H54 (cell line): ENCODE measurements around the gene MT1A.

Experiments
- DNase-seq: peaks from one replicate; pipeline ENCODE4 v3.0.0; 2011; ENCODE audit warnings: low spot score, mixed read lengths; ENCODE audit not compliant: insufficient read length
- FAIRE-seq: peaks from 3 replicates; lab custom pipeline; 2011; peaks lifted over from hg19 to GRCh38; lab: Jason Lieb, UNC
- POLR2A ChIP-seq: IDR thresholded peaks from 2 replicates; pipeline ENCODE4 v1.6.1; 2011; ENCODE audit warnings: low read depth, mild to moderate bottlenecking, low read length

MT1A gene

DNA sequence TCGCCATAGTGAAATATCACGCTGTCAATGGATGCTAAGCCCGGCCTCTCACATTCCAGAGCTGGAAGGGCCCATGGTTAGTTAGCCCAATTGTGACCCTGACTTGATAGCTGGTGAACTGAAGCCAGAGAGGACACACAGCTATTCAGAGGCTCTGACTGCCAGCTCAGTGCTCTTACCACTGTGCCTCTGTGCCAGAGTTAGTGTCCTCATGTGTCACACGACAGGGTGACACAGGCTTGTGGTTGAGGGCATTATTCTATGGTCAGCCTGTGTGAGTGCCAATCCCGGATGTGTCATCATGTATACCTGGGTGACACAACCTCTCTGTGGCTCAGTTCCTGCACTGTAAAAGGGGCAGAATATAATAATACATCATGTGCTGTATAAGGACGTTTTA lies 41.4 kb downstream of the MT1A start:
- FAIRE-seq (no peak), DNase-seq (no peak)
- TF ChIP-seq POLR2A, result no peak

DNA sequence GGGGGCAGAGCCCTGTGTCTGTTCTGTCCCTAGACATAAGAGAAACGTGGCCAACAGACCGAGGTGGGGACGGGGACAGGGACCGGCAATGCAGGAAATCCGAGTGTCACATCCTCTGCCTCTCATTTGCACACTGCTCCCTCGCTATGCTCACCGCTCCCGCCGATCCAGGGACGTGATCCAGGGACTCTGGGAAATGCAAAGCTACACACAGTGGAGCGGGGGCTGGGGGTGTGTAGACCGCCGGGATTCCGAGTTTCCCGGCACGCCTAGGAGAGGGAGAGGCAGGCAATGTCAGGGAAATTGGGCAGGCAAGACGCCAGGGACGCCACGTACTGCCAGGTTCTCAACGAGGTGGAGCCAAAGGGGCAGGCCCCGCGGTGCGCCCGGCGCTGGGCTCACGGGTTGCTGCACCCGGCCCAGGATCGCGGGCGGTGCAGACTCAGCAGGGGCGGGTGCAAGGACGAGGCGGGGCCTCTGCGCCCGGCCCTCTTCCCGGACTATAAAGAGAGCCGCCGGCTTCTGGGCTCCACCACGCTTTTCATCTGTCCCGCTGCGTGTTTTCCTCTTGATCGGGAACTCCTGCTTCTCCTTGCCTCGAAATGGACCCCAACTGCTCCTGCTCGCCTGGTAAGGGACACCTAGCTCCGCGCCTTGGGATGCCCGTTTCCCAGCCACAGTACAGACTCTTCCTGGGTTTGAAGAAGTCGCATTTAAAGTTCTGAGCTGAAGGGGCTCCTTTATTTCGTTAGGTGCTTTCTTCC lies 43.7 kb downstream of the MT1A start, which contains the start of gene MT1X:
MT1X (plus strand) TSS at position 532 of the 764 bp plus-strand sequence; CDS start at position 603, 71 bp downstream.
- peak; percentile 90 for TF ChIP-seq POLR2A
- FAIRE-seq (no peak), DNase-seq (peak; percentile 89)

DNA sequence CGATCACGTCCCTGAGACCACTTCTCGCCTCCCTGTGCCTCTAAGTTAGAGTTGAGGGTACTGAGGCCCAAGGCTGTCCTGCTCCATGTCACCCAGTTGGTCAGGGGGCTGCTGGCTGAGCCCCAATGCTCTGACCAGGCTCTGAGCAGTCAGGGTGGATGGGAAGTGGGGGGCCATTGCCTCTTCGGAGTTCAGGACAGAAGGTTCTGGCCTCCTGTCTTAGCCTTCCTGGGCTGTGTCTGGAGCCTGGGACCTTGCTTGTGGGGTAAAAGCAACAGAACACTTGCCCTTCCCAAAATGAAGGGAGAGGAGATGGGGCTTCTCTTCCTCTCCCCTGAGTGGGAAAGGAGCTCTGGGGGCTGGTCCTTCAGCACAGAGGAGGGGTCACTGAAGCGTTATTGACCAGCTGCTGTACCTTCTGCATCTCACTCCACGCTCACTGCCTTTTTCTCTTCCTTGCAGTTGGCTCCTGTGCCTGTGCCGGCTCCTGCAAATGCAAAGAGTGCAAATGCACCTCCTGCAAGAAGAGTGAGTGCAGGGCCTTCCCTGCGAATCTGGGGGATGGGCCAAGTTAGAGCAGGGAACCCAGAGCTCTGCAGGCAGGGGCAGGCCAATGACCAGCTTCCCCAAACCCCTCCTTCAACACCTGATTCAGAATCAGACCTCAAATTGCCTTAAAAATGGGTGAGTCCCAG lies 44.4 kb downstream of the MT1A start:
- no peak for TF ChIP-seq POLR2A
- FAIRE-seq, result no peak
- no peak for DNase-seq

DNA sequence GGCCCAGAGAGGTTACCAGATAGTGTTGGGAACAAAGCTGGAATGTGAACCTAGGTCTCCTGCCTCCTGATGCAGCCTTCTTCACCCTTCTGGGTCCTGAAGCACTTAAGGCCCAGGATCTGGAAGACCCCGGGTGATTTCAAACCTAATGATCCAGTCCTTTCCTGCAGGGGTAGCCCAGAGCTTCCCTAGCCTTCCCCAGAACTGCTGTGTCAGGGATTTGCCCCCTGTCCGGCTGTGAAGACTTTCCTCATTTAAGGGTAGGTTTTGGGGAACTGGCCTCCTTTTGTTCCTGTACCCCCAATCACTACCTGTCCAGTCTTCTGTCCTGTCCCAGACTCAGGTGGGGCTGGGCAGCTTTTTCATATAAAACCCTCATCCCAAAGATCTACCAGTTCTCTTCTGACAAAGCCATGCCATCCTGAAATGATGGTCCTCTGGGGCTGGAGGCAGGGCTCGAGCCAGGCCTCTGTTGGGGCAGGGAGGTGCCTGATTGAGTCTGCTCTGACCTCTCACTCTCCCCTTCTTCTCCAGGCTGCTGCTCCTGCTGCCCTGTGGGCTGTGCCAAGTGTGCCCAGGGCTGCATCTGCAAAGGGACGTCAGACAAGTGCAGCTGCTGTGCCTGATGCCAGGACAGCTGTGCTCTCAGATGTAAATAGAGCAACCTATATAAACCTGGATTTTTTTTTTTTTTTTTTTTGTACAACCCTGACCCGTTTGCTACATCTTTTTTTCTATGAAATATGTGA lies 45.1 kb downstream of the MT1A start:
- TF ChIP-seq POLR2A, result no peak
- no peak for DNase-seq
- FAIRE-seq, result no peak

DNA sequence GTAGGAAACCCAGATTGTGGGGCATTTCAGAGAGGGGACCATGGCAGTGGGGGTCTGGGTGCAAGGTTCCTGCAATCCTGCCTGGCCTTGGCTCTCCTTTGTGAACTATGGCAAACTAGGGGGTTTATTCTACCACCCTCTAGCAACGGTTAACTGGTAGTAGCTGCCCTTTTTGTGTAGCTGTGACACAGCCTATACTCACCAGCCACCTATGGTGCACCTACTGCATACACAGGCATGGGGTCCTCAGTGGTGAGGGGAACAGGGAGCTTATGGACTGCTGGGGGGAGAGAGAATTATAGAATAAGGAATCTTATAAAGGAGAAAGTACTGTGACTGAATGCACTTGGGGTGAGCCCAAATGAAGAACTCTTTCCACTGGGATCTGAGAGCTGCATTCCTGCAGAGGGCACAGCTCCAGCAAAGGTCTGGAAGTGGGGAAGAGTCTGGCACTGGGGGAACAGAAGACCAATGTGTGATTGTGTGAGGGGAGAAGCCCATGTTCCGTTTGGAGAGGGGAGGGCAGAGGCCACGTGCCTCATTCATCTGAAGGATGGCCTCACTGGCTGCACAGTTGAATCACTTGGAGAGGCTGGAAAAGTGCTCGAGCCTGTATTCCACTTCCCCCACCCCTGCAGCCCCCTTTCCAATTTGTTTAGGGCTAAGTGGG lies 45.9 kb downstream of the MT1A start:
- FAIRE-seq (no peak), DNase-seq (no peak)
- peak; percentile 21; the same call in 1 of the 2 replicates for TF ChIP-seq POLR2A

DNA sequence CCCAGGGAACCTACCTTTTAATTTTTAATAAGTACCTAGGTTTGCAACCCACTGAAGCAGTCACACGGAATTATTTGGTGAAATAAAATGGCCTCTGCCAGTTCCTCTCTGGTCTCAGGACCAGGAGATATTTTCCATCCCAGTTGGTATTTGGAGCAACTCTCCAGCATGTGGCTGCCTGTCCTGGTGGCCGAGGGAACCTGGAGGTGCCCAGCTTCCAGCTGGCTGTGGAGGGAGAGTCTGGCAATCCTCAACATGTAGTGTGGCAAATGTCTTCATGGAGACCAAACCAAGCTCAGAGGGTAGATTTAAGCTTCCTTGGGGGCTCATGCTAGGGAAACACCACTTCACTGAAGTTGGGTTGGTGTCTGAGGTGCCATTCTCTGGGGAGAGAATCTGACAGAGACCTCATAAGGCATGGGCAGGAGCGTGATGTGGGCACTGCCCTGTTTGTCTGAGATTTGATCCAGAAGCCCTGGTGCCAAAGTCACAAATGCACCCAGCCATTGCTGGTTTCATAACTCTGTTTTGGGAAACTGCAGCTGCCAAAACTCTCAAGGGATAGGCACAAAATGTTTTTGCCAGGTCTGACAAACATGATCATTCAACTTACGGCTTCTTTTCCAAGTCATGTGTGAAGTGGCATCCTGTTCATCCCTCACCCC lies 46.6 kb downstream of the MT1A start:
- FAIRE-seq (no peak), DNase-seq (no peak)
- TF ChIP-seq POLR2A, result no peak

DNA sequence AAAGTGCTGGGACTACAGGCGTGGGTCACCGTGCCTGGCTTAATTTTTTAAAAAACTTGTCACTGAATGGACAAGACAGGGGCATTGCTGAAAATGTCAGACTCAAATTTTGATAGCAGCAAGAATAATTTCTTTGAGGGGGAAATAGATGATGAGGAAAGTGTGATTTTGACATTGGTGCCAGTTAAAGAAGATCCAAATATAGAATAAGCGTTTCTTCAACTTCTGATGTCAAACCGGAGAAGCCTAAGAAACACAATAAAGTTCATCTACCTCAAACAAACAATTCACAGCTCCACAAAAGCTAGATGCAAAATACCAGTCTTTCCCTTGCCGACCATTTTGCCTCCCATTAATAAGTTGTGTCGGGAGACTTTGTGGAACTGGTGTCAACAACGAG lies 48.3 kb downstream of the MT1A start:
- FAIRE-seq (no peak), DNase-seq (no peak)
- TF ChIP-seq POLR2A, result no peak

DNA sequence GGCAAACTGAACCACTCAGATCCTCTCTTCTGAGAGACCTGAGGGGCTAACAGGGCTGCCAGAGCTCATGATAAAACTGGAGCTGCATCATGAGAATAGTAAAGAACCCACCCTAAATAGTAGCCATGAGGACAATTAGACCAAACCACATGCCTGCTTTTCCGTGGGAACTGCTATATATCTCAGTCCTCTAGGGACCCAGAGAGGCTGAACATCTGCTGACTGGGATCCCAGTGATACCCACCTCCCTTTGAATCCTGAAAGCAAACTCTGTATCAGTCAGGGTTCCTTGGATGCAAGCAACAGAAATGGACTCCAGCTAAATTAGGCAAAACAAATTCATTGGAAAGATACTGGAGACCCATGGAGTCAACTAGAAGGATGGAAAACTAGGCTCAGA lies 50.3 kb downstream of the MT1A start:
- TF ChIP-seq POLR2A, result no peak
- DNase-seq, result no peak
- FAIRE-seq, result no peak

DNA sequence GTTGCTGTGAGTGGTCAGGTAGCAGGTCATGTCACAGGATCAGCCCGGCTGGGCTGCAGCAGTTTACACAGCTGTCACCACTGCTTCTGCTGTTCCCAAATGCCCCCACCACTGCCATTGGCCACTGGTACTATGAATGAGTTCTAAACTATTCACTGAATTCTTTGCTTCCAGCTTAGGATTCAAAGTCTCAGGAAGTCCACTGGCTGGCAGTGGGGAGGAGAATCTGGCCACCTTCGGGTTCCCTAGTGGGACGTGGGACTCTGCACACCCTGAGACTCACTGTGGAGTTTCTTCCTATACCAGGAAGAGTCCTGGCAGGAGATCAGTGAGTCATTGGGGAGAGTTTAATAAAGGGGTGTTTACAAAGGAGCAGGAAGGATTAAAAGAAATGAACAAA lies 50.7 kb downstream of the MT1A start:
- no peak for DNase-seq
- FAIRE-seq, result no peak

More for the DNA sequence above, 50.7 kb downstream of the MT1A start:
- no peak for TF ChIP-seq POLR2A
